ENCODE measurements around the gene SLC13A3. TPM values are rescaled to one million over a fixed set of nuclear protein-coding genes. Genes with fewer than 3 reads are reported as not detected.

Gene SLC13A3
- total RNA-seq, 1 donor from 2014 or later = not detected

DNA sequence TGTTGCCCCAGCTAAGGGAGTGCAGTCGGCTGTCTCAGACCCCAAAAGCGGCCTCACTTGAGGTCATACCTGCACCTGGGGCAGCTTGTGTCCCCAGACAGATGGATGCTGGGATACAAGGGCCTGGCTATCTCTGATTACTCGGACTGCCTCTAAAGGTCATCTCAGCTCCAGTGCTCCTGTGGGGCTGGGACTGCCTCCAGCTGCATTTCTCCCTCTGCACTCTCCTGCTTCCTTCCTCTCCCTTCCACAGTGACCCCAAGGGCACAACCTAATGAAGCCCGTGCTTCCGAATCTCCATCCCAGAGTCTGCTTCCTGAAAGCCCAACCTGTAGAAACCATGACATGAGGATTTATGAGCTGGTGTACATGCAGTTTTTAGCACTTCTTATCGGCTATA is 78.0 kb downstream of the SLC13A3 start:
- peak; percentile 24 for DNase-seq

DNA sequence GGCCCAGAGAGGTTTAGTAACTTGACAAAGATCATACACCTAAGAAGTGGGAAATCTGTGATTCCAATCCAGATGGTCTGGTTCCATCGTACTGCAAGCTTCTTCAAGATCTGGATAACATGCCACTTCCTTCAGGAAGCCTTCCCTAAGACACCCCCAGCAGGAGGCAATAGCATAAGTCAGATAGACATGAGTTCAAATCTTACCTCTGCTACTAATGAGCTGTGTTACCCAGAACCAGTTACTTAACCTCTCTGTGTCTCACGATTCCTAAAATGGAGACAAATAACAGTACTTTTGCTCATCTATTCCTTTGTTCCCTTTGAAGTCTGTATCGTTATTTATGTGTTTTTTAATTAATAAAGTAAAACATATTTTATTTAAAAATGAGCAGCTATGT is 78.5 kb downstream of the SLC13A3 start:
- no peak for DNase-seq

DNA sequence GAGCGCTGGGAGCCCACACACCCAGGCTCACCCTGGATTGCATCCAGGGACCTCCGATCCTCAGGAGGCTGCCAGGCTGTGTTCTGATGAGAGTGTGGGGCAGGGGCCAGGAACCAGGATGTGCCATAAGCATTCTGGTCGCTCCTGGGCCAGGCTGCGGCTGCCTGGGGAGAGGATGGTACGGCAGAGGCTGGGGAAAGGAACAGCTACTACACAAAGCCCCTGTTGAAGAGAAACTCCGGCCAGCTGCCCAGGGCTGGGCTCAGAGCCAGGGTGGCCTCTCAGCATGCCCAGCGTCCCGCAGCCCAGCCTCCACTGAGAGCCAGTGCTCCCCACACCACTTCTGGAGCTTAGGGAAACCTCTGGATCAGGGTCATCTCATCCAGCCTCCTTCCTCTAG is 79.1 kb downstream of the SLC13A3 start:
- peak; percentile 19 for DNase-seq

DNA sequence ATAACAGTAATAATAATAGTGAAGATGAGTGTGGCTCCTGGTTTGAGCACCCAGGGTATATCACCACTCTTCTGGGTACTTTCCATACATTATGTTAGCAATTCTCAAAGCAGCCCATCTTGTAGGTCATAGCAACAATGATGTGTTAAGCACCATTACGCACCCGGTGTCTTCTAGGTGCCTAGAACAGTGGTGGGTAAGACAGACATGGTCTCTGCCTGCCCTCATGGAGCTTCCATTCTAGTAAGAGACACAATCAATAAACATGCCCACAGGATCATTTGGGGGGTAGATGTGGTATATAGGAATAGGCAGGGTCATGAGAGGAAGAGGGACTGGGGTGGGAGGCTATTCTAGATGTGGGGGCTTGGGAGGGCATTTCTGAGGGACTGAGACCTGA is 79.8 kb downstream of the SLC13A3 start:
- no peak for DNase-seq

GRCh38 chr20:46570956-46571355 is 80.3 kb downstream of the SLC13A3 start:
- no peak for DNase-seq

DNA sequence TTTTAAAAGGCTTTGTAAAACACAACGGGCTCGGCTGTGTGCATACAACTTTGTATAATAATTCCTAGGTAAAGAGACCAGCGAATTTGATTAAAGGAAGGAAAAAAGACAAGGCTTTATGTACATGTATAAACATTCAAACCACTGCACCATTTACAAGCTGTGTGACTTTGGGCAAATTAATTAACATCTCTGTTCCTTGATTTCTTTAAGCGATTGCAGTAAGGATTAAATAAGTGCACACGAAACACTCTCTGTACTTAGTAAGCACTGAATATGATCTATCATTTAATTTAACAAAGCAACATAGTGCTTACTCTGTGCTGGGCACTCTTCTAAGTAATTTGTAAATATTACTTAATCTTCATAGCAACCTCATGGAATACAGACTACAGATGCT is 81.3 kb downstream of the SLC13A3 start:
- DNase-seq = no peak

GRCh38 chr20:46568570-46569129 is 82.6 kb downstream of the SLC13A3 start:
- peak; percentile 77 for DNase-seq

DNA sequence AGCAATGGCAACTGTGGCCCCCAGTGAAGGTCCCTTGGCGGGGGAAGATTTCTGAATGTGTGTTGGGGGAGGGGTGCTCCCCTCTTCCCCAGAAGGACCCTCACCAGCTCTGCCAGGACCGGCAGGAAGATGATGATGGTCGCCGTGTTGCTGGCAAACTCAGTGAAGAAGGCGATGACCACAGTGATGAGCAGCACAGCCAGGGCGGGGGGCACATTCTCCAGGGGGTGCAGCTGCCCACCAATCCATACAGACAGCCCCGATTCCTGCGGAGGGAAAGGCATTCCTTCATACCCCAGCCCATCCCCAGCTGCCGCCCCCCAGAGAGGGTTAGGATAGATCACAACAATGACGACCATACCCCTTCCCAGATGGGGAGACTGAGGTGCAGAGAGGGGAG is 85.1 kb downstream of the SLC13A3 start:
- no peak for DNase-seq

GRCh38 chr20:46564241-46564957 is 86.9 kb downstream of the SLC13A3 start:
- DNase-seq = no peak

- no peak for DNase-seq
These were observed 87.4 kb downstream of the SLC13A3 start for GRCh38 chr20:46563860-46564221.

GRCh38 chr20:46563170-46563859 is 87.9 kb downstream of the SLC13A3 start:
- DNase-seq = peak; percentile 5

DNA sequence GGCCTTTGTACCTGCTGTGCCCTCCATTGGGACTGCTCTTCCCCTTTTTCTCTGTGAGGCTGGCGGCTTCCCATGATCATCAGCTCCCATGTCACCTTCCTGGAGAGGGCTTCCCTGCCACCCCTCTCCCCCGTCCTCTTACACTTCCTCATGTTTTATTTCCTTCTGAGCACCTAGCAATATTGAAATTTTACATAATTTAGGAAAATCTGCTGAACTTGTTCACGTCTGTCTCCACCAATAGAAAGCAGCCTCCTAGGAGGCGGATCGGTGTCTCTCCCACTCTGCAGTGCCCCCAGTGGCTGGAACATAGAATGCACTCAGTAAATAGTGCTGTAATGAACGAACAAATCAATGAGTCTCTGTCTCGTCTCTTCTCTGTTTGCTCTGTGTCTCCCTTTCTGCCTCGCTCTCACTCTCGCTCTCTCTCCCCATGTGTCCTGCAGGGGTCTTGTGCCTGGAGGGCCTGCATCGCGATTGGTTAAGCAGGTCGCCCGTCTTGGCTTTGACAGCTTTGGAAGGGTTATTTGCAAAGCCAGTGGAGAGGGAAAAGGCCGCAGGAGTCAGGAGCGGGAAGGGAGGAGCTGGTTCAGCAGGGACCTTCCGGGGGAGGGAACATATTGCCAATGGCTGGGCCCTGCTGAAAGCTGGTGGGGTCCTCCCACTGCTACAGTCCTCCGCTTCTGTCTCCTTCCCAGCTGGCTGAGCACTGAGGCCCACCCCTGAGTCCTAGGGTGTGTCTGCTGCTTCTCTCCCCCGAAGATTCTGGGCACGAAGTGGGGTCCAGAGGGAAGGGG is 88.7 kb downstream of the SLC13A3 start:
- peak; percentile 82 for DNase-seq

- DNase-seq = no peak
These were observed 89.3 kb downstream of the SLC13A3 start for GRCh38 chr20:46562009-46562372.

DNA sequence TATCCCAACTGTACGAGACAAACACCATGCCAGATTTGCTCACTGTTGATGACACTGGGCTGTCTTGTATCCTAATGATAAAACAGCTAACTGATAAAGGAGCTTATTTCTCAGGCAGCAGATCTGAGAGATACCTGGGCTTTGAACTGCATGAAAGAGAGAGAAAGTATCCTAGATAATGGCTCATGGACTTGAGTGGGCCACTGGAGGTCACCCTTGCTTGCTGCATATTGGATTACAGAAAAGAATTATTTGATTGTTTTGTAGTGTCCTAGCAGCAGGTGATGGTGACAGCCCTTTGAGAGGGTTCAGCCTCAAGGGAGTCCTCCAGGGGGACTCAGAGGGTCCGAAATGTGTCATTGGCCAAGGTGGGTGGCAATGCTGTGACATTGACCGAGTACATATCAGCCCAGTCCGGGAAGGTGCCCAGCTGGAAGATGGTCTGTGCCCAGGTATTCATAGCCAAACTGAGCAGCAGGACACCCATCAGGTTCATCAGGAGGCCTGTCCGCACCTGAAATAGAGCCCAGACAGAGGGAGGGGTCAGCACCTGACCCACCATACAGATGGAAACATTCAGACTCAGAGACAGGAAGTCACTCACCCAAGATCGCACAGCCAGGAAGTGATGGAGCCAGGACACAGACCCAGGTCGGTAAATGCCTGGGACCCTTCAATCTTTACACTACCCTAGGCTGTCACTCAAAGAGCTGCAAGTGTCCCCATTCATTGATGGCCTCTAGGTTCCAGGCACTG is 91.4 kb downstream of the SLC13A3 start:
- no peak for DNase-seq

- DNase-seq = no peak
These were observed 92.3 kb downstream of the SLC13A3 start for GRCh38 chr20:46559001-46559400.

DNA sequence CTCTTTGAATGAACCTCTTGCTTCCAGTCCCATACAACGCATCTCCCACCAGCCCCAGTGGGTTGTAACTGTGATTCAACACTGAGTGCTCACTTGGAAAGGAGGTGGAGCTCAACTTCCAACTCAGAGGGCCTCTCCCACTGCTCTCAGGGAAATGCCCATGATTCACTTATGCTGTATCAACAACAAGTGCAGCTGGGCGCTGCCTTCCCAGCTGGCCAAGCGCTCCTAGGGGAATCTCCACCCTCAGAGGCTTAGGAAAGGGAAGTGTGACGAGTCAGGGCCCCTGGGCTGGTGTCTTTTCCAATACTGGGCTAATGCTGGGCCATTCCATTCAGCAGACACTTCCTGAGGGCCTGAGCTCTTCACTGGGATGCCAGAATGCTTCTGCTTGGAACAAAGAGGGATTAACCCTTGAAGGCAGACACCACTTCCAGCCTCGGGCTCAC is 92.7 kb downstream of the SLC13A3 start:
- DNase-seq = peak; percentile 96

- DNase-seq = peak; percentile 61
These were observed 93.9 kb downstream of the SLC13A3 start for GRCh38 chr20:46557231-46557956.

DNA sequence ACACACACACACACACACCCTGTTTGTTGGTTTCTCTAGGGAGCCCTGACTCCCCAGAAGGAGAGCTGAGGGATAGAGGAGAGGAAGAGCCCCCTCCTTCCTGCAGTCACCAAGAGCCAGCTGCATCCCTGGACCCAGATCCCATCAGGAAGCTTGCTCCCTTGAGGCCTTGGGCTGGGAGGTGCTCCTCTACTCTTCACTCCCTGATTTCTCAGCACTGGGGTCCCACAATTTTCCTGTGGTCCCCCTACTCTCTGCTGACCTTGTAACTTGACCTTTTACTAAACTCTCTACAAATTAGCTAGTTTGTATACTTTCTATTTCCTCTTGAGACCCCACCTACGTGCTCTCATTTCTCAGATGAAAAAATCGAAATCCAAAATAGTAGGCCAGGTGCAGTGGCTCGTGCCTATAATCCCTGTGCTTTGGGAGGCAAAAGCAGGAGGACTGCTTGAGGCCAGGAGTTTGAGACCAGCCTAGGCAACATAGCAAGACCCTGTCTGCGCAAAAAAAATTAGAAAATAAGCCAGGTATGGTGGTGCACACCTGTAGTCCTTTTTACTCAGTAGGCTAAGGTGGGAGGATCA is 95.8 kb downstream of the SLC13A3 start:
- DNase-seq = no peak

GRCh38 chr20:46554828-46555227 is 96.4 kb downstream of the SLC13A3 start:
- no peak for DNase-seq

DNA sequence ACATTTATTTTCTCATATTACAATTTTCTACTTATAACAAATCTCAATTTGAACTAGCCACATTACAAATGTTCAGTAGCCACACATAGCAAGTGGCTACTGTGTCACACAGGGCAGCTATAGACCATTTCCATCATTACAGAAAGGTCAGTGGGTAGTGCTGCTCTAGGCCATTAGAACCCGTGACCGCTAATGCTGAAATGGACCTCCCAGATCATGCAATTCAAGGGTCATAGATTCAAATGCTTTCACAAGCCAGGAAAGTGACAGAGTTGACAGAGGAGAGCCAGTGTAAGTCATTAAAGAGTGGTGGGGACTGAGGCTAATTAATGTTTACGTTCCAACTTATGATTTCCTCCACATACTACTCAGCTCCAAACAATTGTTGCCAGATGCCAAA is 97.3 kb downstream of the SLC13A3 start:
- no peak for DNase-seq
